ENCODE results near the gene ETF1. TPM values are rescaled to one million over a fixed set of nuclear protein-coding genes. Genes with fewer than 3 reads are reported as not detected.

The ETF1 gene
- total and polyA plus RNA-seq, 9 of the 15 experiments (the other 6 are each of a cell fraction or from before 2014, with no cell fraction given), result 53.7 to 209 (median 164) TPM

DNA sequence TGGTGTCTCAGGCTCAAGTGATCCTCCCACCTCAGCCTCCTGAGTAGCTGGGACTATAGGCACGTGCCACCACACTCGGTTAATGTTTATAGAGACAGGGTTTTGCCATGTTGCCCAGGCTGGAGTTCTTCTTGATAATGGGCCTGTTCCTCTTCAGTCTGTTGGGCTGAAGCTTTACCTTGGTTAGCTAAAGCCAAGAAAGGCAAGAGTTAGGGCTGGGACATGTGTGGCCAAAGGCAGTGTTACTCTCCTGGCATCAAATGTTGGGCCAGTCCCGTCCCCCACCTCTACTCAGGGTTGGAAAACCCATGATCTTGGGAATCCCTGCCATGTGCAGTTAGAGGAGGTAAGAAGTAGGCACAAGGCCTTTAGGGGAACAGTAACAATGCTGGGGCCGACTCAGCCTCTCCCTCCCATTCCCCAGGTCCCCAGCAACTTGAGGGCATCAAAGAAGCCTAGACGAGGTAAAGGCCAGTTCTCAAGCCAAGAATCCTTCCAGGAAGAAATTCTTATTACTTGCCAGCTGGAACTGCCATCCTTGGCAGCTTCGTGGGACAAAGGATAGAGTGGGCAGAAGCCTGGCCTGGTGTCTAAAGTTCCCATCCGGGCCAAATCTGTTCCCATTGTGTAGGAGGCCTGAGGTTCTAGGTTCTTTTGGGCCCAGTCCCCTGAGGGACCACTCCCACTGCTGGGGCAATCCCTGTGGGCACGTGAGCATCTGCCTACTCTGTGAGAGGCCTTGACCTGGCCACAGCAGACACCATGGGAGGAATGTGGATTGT, 73.3 kb downstream of the ETF1 start:
- peaks cover 19 to 29% of the 10 kb centered on the region in 2 experiments; a peak in 4 of 5 replicates for H3K4me1 ChIP-seq (replicated peaks in 1 of 2; ENCODE audit: control insufficient read depth in 2 of 2, insufficient read depth in 2 of 2, low read length in 2 of 2)
- H3K9ac ChIP-seq (ENCODE audit: insufficient read depth in 1 of 2, low read depth in 2 of 2, low read length in 2 of 2), result no peak overlapping the region
- intact Hi-C loops (cut with micrococcal nuclease) (no loop called here), in situ Hi-C loops (cut with MboI) (no loop called here)
- no peak overlapping the region for H2AFZ ChIP-seq (ENCODE audit: low read depth, low read length)
- no peak overlapping the region for H3K4me2 ChIP-seq (ENCODE audit: insufficient read depth, low read length)
- H4K20me1 ChIP-seq (replicated peaks; ENCODE audit: control insufficient read depth, insufficient read depth, low read length), result peaks cover 29% of the 10 kb centered on the region
- H3K9me3 ChIP-seq (replicated peaks; ENCODE audit: control insufficient read depth, insufficient read depth, low read depth, low read length), result no peaks in the 10 kb centered on the region
- H3K27me3 ChIP-seq (ENCODE audit: control insufficient read depth in 2 of 2, insufficient read depth in 2 of 2, low read length in 2 of 2), result no peaks in the 10 kb centered on the region
- H3K79me2 ChIP-seq (ENCODE audit: control insufficient read depth, insufficient read depth, low read length), result peaks cover 33% of the 10 kb centered on the region
- DNase-seq (ENCODE audit: extremely low read depth in 1 of 4, low spot score in 3 of 4), result peak in 1 of 4 experiments; percentile 44
- BruUV-seq (replicated peaks), result no TSS peak
- ATAC-seq, result peak; percentile 24
- H3K27ac ChIP-seq (ENCODE audit: extremely low read depth, low read depth, low read length), result no peak overlapping the region
- FAIRE-seq, result no peak
- POLR2A ChIA-PET, result interaction anchor here (0.6 to 2.1 kb wide), 9 partner anchors 8 to 106 kb away, joined by 3 to 10 read pairs (median 4); partner anchors contain the start of gene ETF1
- H3K4me3 ChIP-seq, result no peak overlapping the region
- H3K36me3 ChIP-seq (ENCODE audit: control insufficient read depth, insufficient read depth, low read length), result peaks cover 30% of the 10 kb centered on the region
- 28% methylated on average over 8 of the region's 8 CpGs for WGBS (ENCODE audit: insufficient coverage, low coverage, missing lambda C conversion rate)
- peaks cover 22% of the 10 kb centered on the region for H3K9me1 ChIP-seq (ENCODE audit: control insufficient read depth, insufficient read depth, low read length)
- CTCF ChIA-PET (ENCODE audit: low intra/inter-chr PET ratio), result no interaction called here
- TF ChIP-seq MEIS2 (IDR thresholded peaks at IDR 0.05; ENCODE audit: partially characterized antibody), result no peak
- TF ChIP-seq, protein P1, sequence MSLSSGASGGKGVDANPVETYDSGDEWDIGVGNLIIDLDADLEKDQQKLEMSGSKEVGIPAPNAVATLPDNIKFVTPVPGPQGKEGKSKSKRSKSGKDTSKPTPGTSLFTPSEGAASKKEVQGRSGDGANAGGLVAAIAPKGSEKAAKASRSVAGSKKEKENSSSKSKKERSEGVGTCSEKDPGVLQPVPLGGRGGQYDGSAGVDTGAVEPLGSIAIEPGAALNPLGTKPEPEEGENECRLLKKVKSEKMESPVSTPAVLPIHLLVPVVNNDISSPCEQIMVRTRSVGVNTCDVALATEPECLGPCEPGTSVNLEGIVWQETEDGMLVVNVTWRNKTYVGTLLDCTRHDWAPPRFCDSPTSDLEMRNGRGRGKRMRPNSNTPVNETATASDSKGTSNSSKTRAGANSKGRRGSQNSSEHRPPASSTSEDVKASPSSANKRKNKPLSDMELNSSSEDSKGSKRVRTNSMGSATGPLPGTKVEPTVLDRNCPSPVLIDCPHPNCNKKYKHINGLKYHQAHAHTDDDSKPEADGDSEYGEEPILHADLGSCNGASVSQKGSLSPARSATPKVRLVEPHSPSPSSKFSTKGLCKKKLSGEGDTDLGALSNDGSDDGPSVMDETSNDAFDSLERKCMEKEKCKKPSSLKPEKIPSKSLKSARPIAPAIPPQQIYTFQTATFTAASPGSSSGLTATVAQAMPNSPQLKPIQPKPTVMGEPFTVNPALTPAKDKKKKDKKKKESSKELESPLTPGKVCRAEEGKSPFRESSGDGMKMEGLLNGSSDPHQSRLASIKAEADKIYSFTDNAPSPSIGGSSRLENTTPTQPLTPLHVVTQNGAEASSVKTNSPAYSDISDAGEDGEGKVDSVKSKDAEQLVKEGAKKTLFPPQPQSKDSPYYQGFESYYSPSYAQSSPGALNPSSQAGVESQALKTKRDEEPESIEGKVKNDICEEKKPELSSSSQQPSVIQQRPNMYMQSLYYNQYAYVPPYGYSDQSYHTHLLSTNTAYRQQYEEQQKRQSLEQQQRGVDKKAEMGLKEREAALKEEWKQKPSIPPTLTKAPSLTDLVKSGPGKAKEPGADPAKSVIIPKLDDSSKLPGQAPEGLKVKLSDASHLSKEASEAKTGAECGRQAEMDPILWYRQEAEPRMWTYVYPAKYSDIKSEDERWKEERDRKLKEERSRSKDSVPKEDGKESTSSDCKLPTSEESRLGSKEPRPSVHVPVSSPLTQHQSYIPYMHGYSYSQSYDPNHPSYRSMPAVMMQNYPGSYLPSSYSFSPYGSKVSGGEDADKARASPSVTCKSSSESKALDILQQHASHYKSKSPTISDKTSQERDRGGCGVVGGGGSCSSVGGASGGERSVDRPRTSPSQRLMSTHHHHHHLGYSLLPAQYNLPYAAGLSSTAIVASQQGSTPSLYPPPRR (CRISPR knock-in tag; IDR thresholded peaks at IDR 0.05; ENCODE audit: borderline replicate concordance), result no peak
- TF ChIP-seq, protein P2, sequence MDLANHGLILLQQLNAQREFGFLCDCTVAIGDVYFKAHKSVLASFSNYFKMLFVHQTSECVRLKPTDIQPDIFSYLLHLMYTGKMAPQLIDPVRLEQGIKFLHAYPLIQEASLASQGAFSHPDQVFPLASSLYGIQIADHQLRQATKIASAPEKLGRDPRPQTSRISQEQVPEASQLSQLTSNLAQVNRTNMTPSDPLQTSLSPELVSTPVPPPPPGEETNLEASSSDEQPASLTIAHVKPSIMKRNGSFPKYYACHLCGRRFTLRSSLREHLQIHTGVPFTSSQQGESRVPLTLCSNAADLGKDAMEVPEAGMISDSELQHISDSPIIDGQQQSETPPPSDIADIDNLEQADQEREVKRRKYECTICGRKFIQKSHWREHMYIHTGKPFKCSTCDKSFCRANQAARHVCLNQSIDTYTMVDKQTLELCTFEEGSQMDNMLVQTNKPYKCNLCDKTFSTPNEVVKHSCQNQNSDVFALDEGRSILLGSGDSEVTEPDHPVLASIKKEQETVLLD (IDR thresholded peaks at IDR 0.05), result peak; percentile 19; the same call in 1 of the 2 replicates
- no peak for TF ChIP-seq HNRNPLL (IDR thresholded peaks at IDR 0.05; ENCODE audit: low read depth, low read length, poor library complexity, severe bottlenecking)
- TF ChIP-seq, protein P3, sequence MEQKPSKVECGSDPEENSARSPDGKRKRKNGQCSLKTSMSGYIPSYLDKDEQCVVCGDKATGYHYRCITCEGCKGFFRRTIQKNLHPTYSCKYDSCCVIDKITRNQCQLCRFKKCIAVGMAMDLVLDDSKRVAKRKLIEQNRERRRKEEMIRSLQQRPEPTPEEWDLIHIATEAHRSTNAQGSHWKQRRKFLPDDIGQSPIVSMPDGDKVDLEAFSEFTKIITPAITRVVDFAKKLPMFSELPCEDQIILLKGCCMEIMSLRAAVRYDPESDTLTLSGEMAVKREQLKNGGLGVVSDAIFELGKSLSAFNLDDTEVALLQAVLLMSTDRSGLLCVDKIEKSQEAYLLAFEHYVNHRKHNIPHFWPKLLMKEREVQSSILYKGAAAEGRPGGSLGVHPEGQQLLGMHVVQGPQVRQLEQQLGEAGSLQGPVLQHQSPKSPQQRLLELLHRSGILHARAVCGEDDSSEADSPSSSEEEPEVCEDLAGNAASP (IDR thresholded peaks at IDR 0.05), result no peak
- TF ChIP-seq SNRNP70 (optimal IDR thresholded peaks at IDR 0.05; ENCODE audit: low read depth, low read length), result peak; percentile 99
- TF ChIP-seq MEF2D (tag; conservative IDR thresholded peaks at IDR 0.05; ENCODE audit: low read depth), result no peak
- no peak for TF ChIP-seq ATF1 (CRISPR knock-in tag; IDR thresholded peaks at IDR 0.05)
- no peak for TF ChIP-seq ATF1 (tag; IDR thresholded peaks at IDR 0.05)
- TF ChIP-seq POLR2G (IDR thresholded peaks at IDR 0.05; ENCODE audit: low read depth, low read length), result peak; percentile 85
- no peak for TF ChIP-seq BRCA1 (IDR thresholded peaks at IDR 0.05)
- TF ChIP-seq BRCA1 (CRISPR knock-in tag; IDR thresholded peaks at IDR 0.05), result no peak; the same call in 1 of the 2 replicates
- TF ChIP-seq, protein P4, sequence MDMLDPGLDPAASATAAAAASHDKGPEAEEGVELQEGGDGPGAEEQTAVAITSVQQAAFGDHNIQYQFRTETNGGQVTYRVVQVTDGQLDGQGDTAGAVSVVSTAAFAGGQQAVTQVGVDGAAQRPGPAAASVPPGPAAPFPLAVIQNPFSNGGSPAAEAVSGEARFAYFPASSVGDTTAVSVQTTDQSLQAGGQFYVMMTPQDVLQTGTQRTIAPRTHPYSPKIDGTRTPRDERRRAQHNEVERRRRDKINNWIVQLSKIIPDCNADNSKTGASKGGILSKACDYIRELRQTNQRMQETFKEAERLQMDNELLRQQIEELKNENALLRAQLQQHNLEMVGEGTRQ (CRISPR knock-in tag; IDR thresholded peaks at IDR 0.05), result peak; percentile 50
